ENCODE results near the gene CALCR.
"Not testable (repeated sequence)": the region's sequence is repeated elsewhere in the genome, so short reads cannot be mapped to it uniquely, and the experiment has no call there.

- TF ChIP-seq CTCF (IDR thresholded peaks at IDR 0.05; ENCODE audit: poor library complexity); EZH2 (IDR thresholded peaks at IDR 0.05; ENCODE audit: borderline replicate concordance); EZH2phosphoT487 (IDR thresholded peaks at IDR 0.05; ENCODE audit: low read depth, severe bottlenecking, unreplicated experiment): not testable (repeated sequence)
Observed at GRCh38 chr7:93586479-93586865, 11.9 kb upstream of the CALCR start.

Data from hepatocyte (in vitro differentiated cells).